Measurements from ENCODE around the gene ZNRF4. TPM values are rescaled to one million over a fixed set of nuclear protein-coding genes. Genes with fewer than 3 reads are reported as not detected.

The ZNRF4 gene
- total RNA-seq, 1 donor from 2014 or later, result not detected

GRCh38 chr19:5420953-5421352, 34.3 kb upstream of the ZNRF4 start:
- TF ChIP-seq CTCF (IDR thresholded peaks at IDR 0.05), result no peak
- no peak overlapping the region for H3K27ac ChIP-seq
- H3K4me3 ChIP-seq, result no peak overlapping the region
- peaks cover 34% of the 10 kb centered on the region for H3K27me3 ChIP-seq
- DNase-seq, result no peak
- H3K9me3 ChIP-seq, result no peaks in the 10 kb centered on the region
- H3K4me1 ChIP-seq, result no peaks in the 10 kb centered on the region
- intact Hi-C loops (cut with DNase I), result no loop called here
- no peaks in the 10 kb centered on the region for H3K36me3 ChIP-seq
- no peak for ATAC-seq

GRCh38 chr19:5423567-5424125, 31.6 kb upstream of the ZNRF4 start:
- intact Hi-C loops (cut with DNase I), result no loop called here
- Histone ChIP-seq H3K27me3 (peaks cover 25% of the 10 kb centered on the region), H3K27ac (no peak overlapping the region), H3K36me3 (no peaks in the 10 kb centered on the region), H3K4me1 (no peaks in the 10 kb centered on the region), H3K4me3 (no peak overlapping the region), H3K9me3 (no peaks in the 10 kb centered on the region)
- DNase-seq (no peak), ATAC-seq (no peak)
- no peak for TF ChIP-seq CTCF (IDR thresholded peaks at IDR 0.05)

GRCh38 chr19:5424192-5424973, 30.8 kb upstream of the ZNRF4 start:
- TF ChIP-seq CTCF (IDR thresholded peaks at IDR 0.05), result no peak
- DNase-seq (no peak), ATAC-seq (no peak)
- Histone ChIP-seq H3K36me3 (no peaks in the 10 kb centered on the region), H3K4me3 (no peak overlapping the region), H3K9me3 (no peaks in the 10 kb centered on the region), H3K27ac (no peak overlapping the region), H3K27me3 (peaks cover 19% of the 10 kb centered on the region), H3K4me1 (no peaks in the 10 kb centered on the region)
- intact Hi-C loops (cut with DNase I), result no loop called here

GRCh38 chr19:5425260-5425659, 30.0 kb upstream of the ZNRF4 start:
- H3K27me3 ChIP-seq, result peaks cover 15% of the 10 kb centered on the region
- no peak for ATAC-seq

GRCh38 chr19:5430237-5430636, 25.0 kb upstream of the ZNRF4 start:
- TF ChIP-seq CTCF (IDR thresholded peaks at IDR 0.05), result no peak
- intact Hi-C loops (cut with DNase I), result no loop called here
- no peak for ATAC-seq

More at GRCh38 chr19:5425260-5425659, 30.0 kb upstream of the ZNRF4 start:
- no peaks in the 10 kb centered on the region for H3K9me3 ChIP-seq
- DNase-seq, result no peak
- H3K4me3 ChIP-seq, result no peak overlapping the region
- no peak for TF ChIP-seq CTCF (IDR thresholded peaks at IDR 0.05)
- intact Hi-C loops (cut with DNase I), result no loop called here
- no peaks in the 10 kb centered on the region for H3K4me1 ChIP-seq
- no peak overlapping the region for H3K27ac ChIP-seq
- no peaks in the 10 kb centered on the region for H3K36me3 ChIP-seq

More at GRCh38 chr19:5430237-5430636, 25.0 kb upstream of the ZNRF4 start:
- Histone ChIP-seq H3K4me1 (no peaks in the 10 kb centered on the region), H3K9me3 (no peaks in the 10 kb centered on the region), H3K4me3 (no peak overlapping the region), H3K36me3 (no peaks in the 10 kb centered on the region), H3K27ac (no peak overlapping the region), H3K27me3 (peaks cover 13% of the 10 kb centered on the region)
- DNase-seq, result no peak
